Neutrophil (primary cell): ENCODE data around the gene NDUFA1.

Source experiments
- H3K27ac ChIP-seq: fragments of 200-600 bp; sonication (generic); 2 replicates; pipeline ENCODE4 v1.5.1; 2016; ENCODE audit warnings: mild to moderate bottlenecking, moderate library complexity
- H3K27me3 ChIP-seq: fragments of 200-600 bp; sonication (generic); 2 replicates; pipeline ENCODE4 v1.6.0; 2016; ENCODE audit warnings: mild to moderate bottlenecking
- H3K36me3 ChIP-seq: fragments of 200-600 bp; sonication (generic); 2 replicates; pipeline ENCODE4 v1.5.1; 2017
- H3K4me1 ChIP-seq, 2 experiments: fragments of 200-600 bp in 1 of 2; sonication (generic) in 1 of 2; 1 replicate in 1 of 2; 2 replicates in 1 of 2; pipeline versions ENCODE4 v1.5.1 to v1.6.1; 2013 to 2016; ENCODE audit warnings: low read depth in 1 of 2, low read length in 1 of 2, mild to moderate bottlenecking in 1 of 2, moderate library complexity in 1 of 2; ENCODE audit not compliant: control insufficient read depth in 1 of 2, insufficient read depth in 1 of 2
- H3K4me3 ChIP-seq, 2 experiments: fragments of 200-600 bp in 1 of 2; sonication (generic) in 1 of 2; 1 replicate in 1 of 2; 2 replicates in 1 of 2; pipeline ENCODE4 v1.5.1; 2013 to 2016; ENCODE audit warnings: low read depth in 1 of 2, low read length in 1 of 2, mild to moderate bottlenecking in 1 of 2, moderate library complexity in 1 of 2
- H3K9me3 ChIP-seq: fragments of 200-600 bp; sonication (generic); 2 replicates; pipeline ENCODE4 v1.5.1; 2016
- CTCF ChIP-seq: fragments of 200-600 bp; sonication (generic); IDR thresholded peaks from 2 replicates; pipeline ENCODE4 v1.5.1; 2016; ENCODE audit warnings: antibody characterized with exemption

Gene NDUFA1

GRCh38 chrX:119895843-119896326 lies 24.3 kb downstream of the NDUFA1 start, which contains the start of gene AKAP14:
Gene AKAP14, plus strand, starts transcription at chrX:119895893. Its CDS starts 7,331 bp downstream, at chrX:119903224.
- TF ChIP-seq CTCF: no peak
- H3K36me3 ChIP-seq: no peaks in the 10 kb centered on the region
- no peaks in the 10 kb centered on the region for H3K4me1 ChIP-seq
- no peaks in the 10 kb centered on the region for H3K9me3 ChIP-seq
- no peak within 1 kb of the TSS for H3K4me3 ChIP-seq
- no peaks in the 10 kb centered on the region for H3K27me3 ChIP-seq
- H3K27ac ChIP-seq: no peak within 1 kb of the TSS

GRCh38 chrX:119899125-119899524 lies 27.5 kb downstream of the NDUFA1 start:
- Histone ChIP-seq H3K27ac (peak overlapping the region; percentile 20), H3K4me1 (no peaks in the 10 kb centered on the region), H3K4me3 (no peak overlapping the region), H3K27me3 (no peaks in the 10 kb centered on the region), H3K9me3 (no peaks in the 10 kb centered on the region), H3K36me3 (no peaks in the 10 kb centered on the region)
- TF ChIP-seq CTCF: no peak

GRCh38 chrX:119900976-119901375 lies 29.3 kb downstream of the NDUFA1 start:
- no peak for TF ChIP-seq CTCF
- Histone ChIP-seq H3K27me3 (no peaks in the 10 kb centered on the region), H3K27ac (no peak overlapping the region), H3K9me3 (no peaks in the 10 kb centered on the region), H3K4me1 (no peaks in the 10 kb centered on the region), H3K4me3 (no peak overlapping the region), H3K36me3 (no peaks in the 10 kb centered on the region)

- no peaks in the 10 kb centered on the region for H3K27me3 ChIP-seq
- TF ChIP-seq CTCF: no peak
- no peak overlapping the region for H3K27ac ChIP-seq
- H3K36me3 ChIP-seq: no peaks in the 10 kb centered on the region
- no peaks in the 10 kb centered on the region for H3K9me3 ChIP-seq
- no peak overlapping the region for H3K4me3 ChIP-seq
- no peaks in the 10 kb centered on the region for H3K4me1 ChIP-seq
These were observed 44.7 kb downstream of the NDUFA1 start for GRCh38 chrX:119916310-119916709.

- no peak for TF ChIP-seq CTCF
- Histone ChIP-seq H3K4me1 (no peaks in the 10 kb centered on the region), H3K9me3 (no peaks in the 10 kb centered on the region), H3K27ac (no peak overlapping the region), H3K27me3 (no peaks in the 10 kb centered on the region), H3K4me3 (no peak overlapping the region), H3K36me3 (no peaks in the 10 kb centered on the region)
These were observed 46.2 kb downstream of the NDUFA1 start for GRCh38 chrX:119917877-119918276.
